Transverse colon (tissue), 4 donors: ENCODE measurements around the gene GNA15. TPM values are rescaled to one million over a fixed set of nuclear protein-coding genes. Genes with fewer than 3 reads are reported as not detected.

Source experiments
- DNase-seq: peaks from one replicate; pipeline ENCODE4 v3.0.0-alpha.2; 2019
- H3K27ac ChIP-seq, 4 donors: fragments of 200-600 bp; sonication (generic); 2 replicates each; pipeline ENCODE4 v1.5.1; 2016 to 2018; ENCODE audit warnings: inconsistent platforms in 4 of 4
- H3K27me3 ChIP-seq: fragments of 200-600 bp; sonication (generic); 2 replicates; pipeline ENCODE4 v1.5.1; 2017; ENCODE audit warnings: inconsistent platforms
- H3K36me3 ChIP-seq, 4 donors: fragments of 200-600 bp; sonication (generic); 2 replicates each; pipeline ENCODE4 v1.5.1; 2017 to 2019; ENCODE audit warnings: inconsistent platforms in 4 of 4
- H3K4me1 ChIP-seq, 4 donors: fragments of 200-600 bp; sonication (generic); 2 replicates each; pipeline ENCODE4 v1.5.1; 2017 to 2020; ENCODE audit warnings: inconsistent platforms in 4 of 4
- H3K4me3 ChIP-seq, 4 donors: fragments of 200-600 bp; sonication (generic); 1 replicate in 1 of 4; 2 replicates in 3 of 4; pipeline versions ENCODE4 v1.5.1 to v1.6.1; 2017 to 2019; ENCODE audit warnings: inconsistent platforms in 4 of 4
- H3K9me3 ChIP-seq, 2 donors: fragments of 200-600 bp; sonication (generic); 2 replicates each; pipeline ENCODE4 v1.5.1; 2017 to 2019; ENCODE audit warnings: inconsistent platforms in 2 of 2
- EP300 ChIP-seq: sonication (generic); formaldehyde crosslinking; IDR thresholded peaks from one replicate; pipeline ENCODE4 v1.6.1; 2017; ENCODE audit warnings: antibody characterized with exemption, low read depth
- POLR2A ChIP-seq: fragments of 450-650 bp; IDR thresholded peaks from one replicate; pipeline ENCODE4 v1.6.1; 2016; ENCODE audit warnings: antibody characterized with exemption, mild to moderate bottlenecking, moderate library complexity
- POLR2AphosphoS5 ChIP-seq, 3 donors: sonication (generic); formaldehyde crosslinking; IDR thresholded peaks; one replicate each; pipeline ENCODE4 v1.6.1; 2016; ENCODE audit warnings: antibody characterized with exemption in 3 of 3
- WGBS, 2 donors: methylation state at CpG; one replicate each; pipeline ENCODE4 v1.1.5; 2018; ENCODE audit warnings: low coverage in 1 of 2; 5-methylcytosine and 5-hydroxymethylcytosine counted together
- in situ Hi-C, 4 donors: fragments of 200-750 bp; cut with MboI; loops; one replicate each; pipeline versions ENCODE4 v1.15.0 to v1.15.1; 2017; ENCODE audit warnings: low sequenced_read_pairs in 3 of 4, low pct_ligation_motif_present in 1 of 4, low pct_unique_long_range_greater_than_20kb in 1 of 4
- intact Hi-C: fragments of 100-400 bp; cut with DNase I; formaldehyde crosslinking; loops from one replicate; pipeline ENCODE4 v1.15.1; 2023; ENCODE audit warnings: low total_unique reads
- total RNA-seq, 4 donors: library from RNA; depleted of rRNA; stranded (reverse); fragments of >200 nt; gene quantifications; one replicate each; pipeline ENCODE4 v1.1.0, GENCODE V29; 2016
- TF ChIP-seq, protein P1 (sequence below), 5 experiments: fragments of 200-600 bp in 3 of 5; fragments of 450-650 bp in 2 of 5; sonication (generic) in 3 of 5; IDR thresholded peaks; 1 replicate in 2 of 5; 2 replicates in 3 of 5; pipeline ENCODE4 v1.5.1; 2016 to 2017; ENCODE audit warnings: antibody characterized with exemption in 5 of 5, inconsistent platforms in 3 of 5, mild to moderate bottlenecking in 2 of 5, moderate library complexity in 1 of 5

The GNA15 gene
- total RNA-seq, 4 donors from 2014 or later = 1.9 to 2.2 TPM; not detected in 2

DNA sequence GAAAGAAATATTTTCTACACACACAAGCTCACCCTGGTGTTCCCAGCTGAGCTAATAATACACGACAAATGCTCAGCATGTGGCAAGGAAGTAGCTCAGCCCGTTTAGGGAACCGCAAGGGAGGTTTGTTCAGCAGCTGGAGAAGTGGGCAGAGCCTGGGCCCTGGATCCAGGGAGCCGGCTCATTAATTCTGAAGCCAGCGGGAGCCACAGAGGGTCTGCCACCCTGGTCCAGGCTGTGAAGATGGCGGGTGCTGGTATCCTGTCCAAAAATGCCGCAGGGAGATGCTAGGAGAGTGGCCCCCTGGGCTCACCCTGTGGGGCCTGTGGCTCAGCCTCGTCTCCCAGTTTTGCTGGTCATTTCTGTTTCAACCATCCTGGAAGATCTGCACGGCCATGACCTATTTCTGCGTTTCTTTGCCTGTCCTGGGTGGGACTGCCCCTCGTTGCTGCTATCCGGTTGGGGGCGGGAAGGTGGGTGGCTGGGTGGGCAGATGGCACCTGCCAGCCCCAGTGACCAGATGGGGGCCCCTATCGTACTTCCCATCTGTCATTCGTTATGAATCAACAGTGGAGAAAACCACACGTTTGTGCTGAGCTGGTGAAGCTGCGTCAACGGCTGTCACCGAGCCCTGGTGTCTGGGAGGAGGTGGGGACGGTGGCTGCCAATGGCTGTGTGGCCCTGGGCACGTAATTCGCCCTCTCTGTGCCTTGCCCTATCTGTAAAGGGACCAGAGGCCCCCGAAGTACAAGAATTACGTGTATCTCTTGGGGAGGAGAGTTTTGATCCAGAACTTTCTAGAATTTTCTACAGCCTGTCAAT, 2.7 kb upstream of the GNA15 start:
- WGBS, 2 donors = 52% methylated on average over 24 of the region's 24 CpGs; no CpG with 5 or more reads in 1 of the 2 donors
- Histone ChIP-seq H3K4me3 (no peak overlapping the region), H3K27ac (peak overlapping the region; percentile 48 to 57 (median 50)), H3K27me3 (peaks cover 3% of the 10 kb centered on the region), H3K9me3 (no peaks in the 10 kb centered on the region), H3K4me1 (peaks cover 0 to 8% (median 1%) of the 10 kb centered on the region in 4 donors), H3K36me3 (no peaks in the 10 kb centered on the region)
- in situ Hi-C loops (no loop called here), intact Hi-C loops (no loop called here)
- DNase-seq = peak; percentile 47
- TF ChIP-seq POLR2A (no peak), EP300 (no peak), POLR2AphosphoS5 (IDR thresholded peaks at IDR 0.05) (no peak)
- TF ChIP-seq, protein P1, sequence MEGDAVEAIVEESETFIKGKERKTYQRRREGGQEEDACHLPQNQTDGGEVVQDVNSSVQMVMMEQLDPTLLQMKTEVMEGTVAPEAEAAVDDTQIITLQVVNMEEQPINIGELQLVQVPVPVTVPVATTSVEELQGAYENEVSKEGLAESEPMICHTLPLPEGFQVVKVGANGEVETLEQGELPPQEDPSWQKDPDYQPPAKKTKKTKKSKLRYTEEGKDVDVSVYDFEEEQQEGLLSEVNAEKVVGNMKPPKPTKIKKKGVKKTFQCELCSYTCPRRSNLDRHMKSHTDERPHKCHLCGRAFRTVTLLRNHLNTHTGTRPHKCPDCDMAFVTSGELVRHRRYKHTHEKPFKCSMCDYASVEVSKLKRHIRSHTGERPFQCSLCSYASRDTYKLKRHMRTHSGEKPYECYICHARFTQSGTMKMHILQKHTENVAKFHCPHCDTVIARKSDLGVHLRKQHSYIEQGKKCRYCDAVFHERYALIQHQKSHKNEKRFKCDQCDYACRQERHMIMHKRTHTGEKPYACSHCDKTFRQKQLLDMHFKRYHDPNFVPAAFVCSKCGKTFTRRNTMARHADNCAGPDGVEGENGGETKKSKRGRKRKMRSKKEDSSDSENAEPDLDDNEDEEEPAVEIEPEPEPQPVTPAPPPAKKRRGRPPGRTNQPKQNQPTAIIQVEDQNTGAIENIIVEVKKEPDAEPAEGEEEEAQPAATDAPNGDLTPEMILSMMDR (IDR thresholded peaks at IDR 0.05) = no peak

DNA sequence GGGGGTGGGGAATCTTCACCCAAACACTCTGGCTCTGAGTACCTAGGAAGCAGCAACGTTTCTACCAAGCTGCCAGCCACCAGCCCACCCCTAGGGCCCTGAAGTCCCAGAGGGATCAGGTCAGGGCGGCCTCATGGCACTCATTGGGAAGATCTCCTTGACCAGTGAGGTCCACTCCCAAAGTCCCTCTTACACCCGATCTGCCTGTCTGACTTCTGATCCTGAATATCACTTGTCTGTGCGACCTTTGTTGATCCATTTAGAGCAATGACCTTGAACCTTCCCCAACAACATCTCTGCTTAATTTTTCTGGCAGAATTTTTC, 2.1 kb upstream of the GNA15 start:
- no peak for DNase-seq
- intact Hi-C loops = no loop called here
- Histone ChIP-seq H3K27ac (peak overlapping the region in 2 of 4 donors; percentile 17 to 57), H3K9me3 (no peaks in the 10 kb centered on the region), H3K4me3 (no peak overlapping the region), H3K27me3 (peaks cover 3% of the 10 kb centered on the region), H3K4me1 (peaks cover 0 to 8% (median 1%) of the 10 kb centered on the region in 4 donors), H3K36me3 (no peaks in the 10 kb centered on the region)
- in situ Hi-C loops = no loop called here
- WGBS, 2 donors = 60 to 69% methylated on average over 1 to 4 of the region's 4 CpGs
- no peak for TF ChIP-seq POLR2AphosphoS5 (IDR thresholded peaks at IDR 0.05)
- no peak for TF ChIP-seq POLR2A
- TF ChIP-seq, protein P1 (IDR thresholded peaks at IDR 0.05) = no peak
- no peak for TF ChIP-seq EP300

DNA sequence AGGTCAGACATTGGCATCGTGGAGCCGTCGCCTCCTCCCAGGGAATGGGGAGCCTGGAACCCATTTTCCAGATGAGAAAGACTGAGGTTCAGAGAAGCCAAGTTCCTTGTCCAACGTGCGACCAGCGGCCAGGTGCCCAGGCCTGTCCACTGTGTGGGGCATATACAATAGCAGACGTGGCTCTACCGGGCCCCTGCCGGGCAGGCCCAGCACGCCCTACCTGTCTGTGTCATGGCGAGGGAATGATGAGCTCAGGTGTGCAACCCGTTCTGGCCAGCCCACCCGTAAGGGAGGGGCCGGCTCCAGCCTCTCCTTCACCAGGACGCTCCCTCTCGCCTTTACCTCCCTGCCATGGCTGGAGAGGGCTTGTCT, 837 bp downstream of the GNA15 start:
- TF ChIP-seq, protein P1 (IDR thresholded peaks at IDR 0.05) = no peak
- TF ChIP-seq POLR2A (no peak), POLR2AphosphoS5 (IDR thresholded peaks at IDR 0.05) (no peak), EP300 (no peak)
- Histone ChIP-seq H3K4me1 (peaks cover 0 to 12% (median 1%) of the 10 kb centered on the region in 4 donors), H3K4me3 (peak overlapping the region in 3 of 4 donors; percentile 26 to 45 (median 27)), H3K9me3 (no peaks in the 10 kb centered on the region), H3K27me3 (peaks cover 3% of the 10 kb centered on the region), H3K27ac (peak overlapping the region; percentile 25 to 64 (median 44)), H3K36me3 (no peaks in the 10 kb centered on the region)
- in situ Hi-C loops = no loop called here
- WGBS, 2 donors = 60% methylated on average over 16 of the region's 16 CpGs; no CpG with 5 or more reads in 1 of the 2 donors
- DNase-seq = no peak
- intact Hi-C loops = no loop called here

DNA sequence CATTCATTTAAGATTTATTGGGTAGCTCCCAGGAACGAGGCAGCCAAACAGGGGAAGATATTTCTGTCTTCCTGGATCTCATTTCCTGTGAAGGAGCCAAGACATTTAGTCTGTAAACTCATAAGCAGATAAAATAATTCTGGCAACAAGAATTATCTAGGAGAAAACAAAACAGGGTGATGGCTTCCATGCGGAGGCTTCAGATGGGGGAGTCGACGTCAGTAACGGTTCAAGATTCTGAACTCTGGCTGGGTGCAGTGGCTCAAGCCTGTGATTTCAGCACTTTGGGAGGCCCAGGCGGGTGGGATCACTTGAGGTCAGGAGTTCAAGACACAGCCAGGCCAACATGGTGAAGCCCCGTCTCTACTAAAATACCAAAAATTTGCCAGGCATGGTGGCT, 1.3 kb downstream of the GNA15 start:
- TF ChIP-seq POLR2AphosphoS5 (IDR thresholded peaks at IDR 0.05) (no peak), EP300 (no peak)
- TF ChIP-seq, protein P1 (IDR thresholded peaks at IDR 0.05) = no peak
- in situ Hi-C loops (no loop called here), intact Hi-C loops (no loop called here)
- peak overlapping the region in 1 of 4 donors; percentile 25 for H3K27ac ChIP-seq
- H3K36me3 ChIP-seq = no peaks in the 10 kb centered on the region
- H3K4me3 ChIP-seq = peak overlapping the region in 1 of 4 donors; percentile 45
- no peaks in the 10 kb centered on the region for H3K9me3 ChIP-seq
- DNase-seq = no peak
- peaks cover 3% of the 10 kb centered on the region for H3K27me3 ChIP-seq
- 53 to 62% methylated on average over 6 to 7 of the region's 7 CpGs for WGBS, 2 donors
- H3K4me1 ChIP-seq = peaks cover 0 to 17% (median 1%) of the 10 kb centered on the region in 4 donors
